ENCODE results near the gene SDE2.

Gene SDE2

GRCh38 chr1:226035915-226036314, 36.8 kb upstream of the SDE2 start:
- TF ChIP-seq CTCF (conservative IDR thresholded peaks at IDR 0.05), result no peak
- no peak overlapping the region for H3K27ac ChIP-seq

GRCh38 chr1:226034482-226034881, 35.3 kb upstream of the SDE2 start:
- no peak for TF ChIP-seq CTCF (conservative IDR thresholded peaks at IDR 0.05)
- no peak overlapping the region for H3K27ac ChIP-seq

- H3K27ac ChIP-seq, result no peak overlapping the region
- no peak for TF ChIP-seq CTCF (conservative IDR thresholded peaks at IDR 0.05)
These were observed 34.8 kb upstream of the SDE2 start for GRCh38 chr1:226033991-226034390.

GRCh38 chr1:226033582-226033981, 34.4 kb upstream of the SDE2 start:
- H3K27ac ChIP-seq, result no peak overlapping the region
- TF ChIP-seq CTCF (conservative IDR thresholded peaks at IDR 0.05), result no peak

- H3K27ac ChIP-seq, result no peak overlapping the region
- TF ChIP-seq CTCF (conservative IDR thresholded peaks at IDR 0.05), result no peak
These were observed 30.6 kb upstream of the SDE2 start for GRCh38 chr1:226029568-226030225.

GRCh38 chr1:226029093-226029496, 30.0 kb upstream of the SDE2 start:
- no peak overlapping the region for H3K27ac ChIP-seq
- no peak for TF ChIP-seq CTCF (conservative IDR thresholded peaks at IDR 0.05)

GRCh38 chr1:226027538-226028217, 28.5 kb upstream of the SDE2 start:
- no peak overlapping the region for H3K27ac ChIP-seq
- no peak for TF ChIP-seq CTCF (conservative IDR thresholded peaks at IDR 0.05)
